ENCODE results near the gene CDC73. TPM values are rescaled to one million over a fixed set of nuclear protein-coding genes. Genes with fewer than 3 reads are reported as not detected.

Gene CDC73
- total RNA-seq, 2 experiments from 2014 or later = 65.4 to 66.5 TPM

DNA sequence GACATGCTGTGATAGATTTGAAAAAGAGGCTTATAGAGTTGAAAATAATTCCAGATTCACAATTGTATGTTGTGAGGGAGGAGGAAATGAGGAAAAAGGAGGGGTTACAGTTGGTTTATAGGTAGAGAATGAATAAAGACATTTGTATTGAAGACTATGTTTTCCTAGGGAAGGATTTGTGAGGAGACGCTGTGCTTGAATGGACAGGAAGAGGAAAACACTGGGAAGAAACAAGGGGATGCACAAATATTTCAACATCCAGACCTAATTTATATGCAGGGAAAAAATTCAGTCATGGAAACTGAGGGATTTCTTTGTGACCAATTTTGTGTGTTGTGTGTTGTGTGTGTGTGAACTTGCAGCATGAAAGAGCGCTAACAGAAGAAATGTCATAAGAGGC lies 157.1 kb downstream of the CDC73 start:
- ATAC-seq (ENCODE audit: poor library complexity) (no peak), DNase-seq (no peak)
- Histone ChIP-seq H3K36me3 (ENCODE audit: insufficient read depth, low read length) (no peaks in the 10 kb centered on the region), H3K27ac (ENCODE audit: low read depth in 1 of 2, low read length in 2 of 2) (no peak overlapping the region), H3K4me1 (ENCODE audit: insufficient read depth, low read length) (peaks cover 7% of the 10 kb centered on the region), H3K9me3 (ENCODE audit: control insufficient read depth in 1 of 2, insufficient read depth in 1 of 2, low read length in 2 of 2) (peaks cover 0 to 5% of the 10 kb centered on the region in 2 experiments), H3K27me3 (ENCODE audit: control insufficient read depth in 1 of 2, insufficient read depth in 2 of 2, low read length in 2 of 2) (no peaks in the 10 kb centered on the region), H3K4me3 (ENCODE audit: low read length) (no peak overlapping the region)
- intact Hi-C loops (cut with DNase I, micrococcal nuclease) = no loop called here
- peaks cover 8% of the 10 kb centered on the region for H3K4me1 Mint-ChIP-seq (ENCODE audit: low read depth)
- H3K9me3 Mint-ChIP-seq = no peaks in the 10 kb centered on the region
- ChIA-PET CTCF (no interaction called here), POLR2A (no interaction called here)
- no peaks in the 10 kb centered on the region for H3K27me3 Mint-ChIP-seq
- peaks cover 12% of the 10 kb centered on the region for H3K36me3 Mint-ChIP-seq (ENCODE audit: low read depth)
- H3K4me3 Mint-ChIP-seq = no peak overlapping the region
- TF ChIP-seq, protein P1, sequence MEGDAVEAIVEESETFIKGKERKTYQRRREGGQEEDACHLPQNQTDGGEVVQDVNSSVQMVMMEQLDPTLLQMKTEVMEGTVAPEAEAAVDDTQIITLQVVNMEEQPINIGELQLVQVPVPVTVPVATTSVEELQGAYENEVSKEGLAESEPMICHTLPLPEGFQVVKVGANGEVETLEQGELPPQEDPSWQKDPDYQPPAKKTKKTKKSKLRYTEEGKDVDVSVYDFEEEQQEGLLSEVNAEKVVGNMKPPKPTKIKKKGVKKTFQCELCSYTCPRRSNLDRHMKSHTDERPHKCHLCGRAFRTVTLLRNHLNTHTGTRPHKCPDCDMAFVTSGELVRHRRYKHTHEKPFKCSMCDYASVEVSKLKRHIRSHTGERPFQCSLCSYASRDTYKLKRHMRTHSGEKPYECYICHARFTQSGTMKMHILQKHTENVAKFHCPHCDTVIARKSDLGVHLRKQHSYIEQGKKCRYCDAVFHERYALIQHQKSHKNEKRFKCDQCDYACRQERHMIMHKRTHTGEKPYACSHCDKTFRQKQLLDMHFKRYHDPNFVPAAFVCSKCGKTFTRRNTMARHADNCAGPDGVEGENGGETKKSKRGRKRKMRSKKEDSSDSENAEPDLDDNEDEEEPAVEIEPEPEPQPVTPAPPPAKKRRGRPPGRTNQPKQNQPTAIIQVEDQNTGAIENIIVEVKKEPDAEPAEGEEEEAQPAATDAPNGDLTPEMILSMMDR (IDR thresholded peaks at IDR 0.05) = no peak
- H3K27ac Mint-ChIP-seq = no peak overlapping the region

DNA sequence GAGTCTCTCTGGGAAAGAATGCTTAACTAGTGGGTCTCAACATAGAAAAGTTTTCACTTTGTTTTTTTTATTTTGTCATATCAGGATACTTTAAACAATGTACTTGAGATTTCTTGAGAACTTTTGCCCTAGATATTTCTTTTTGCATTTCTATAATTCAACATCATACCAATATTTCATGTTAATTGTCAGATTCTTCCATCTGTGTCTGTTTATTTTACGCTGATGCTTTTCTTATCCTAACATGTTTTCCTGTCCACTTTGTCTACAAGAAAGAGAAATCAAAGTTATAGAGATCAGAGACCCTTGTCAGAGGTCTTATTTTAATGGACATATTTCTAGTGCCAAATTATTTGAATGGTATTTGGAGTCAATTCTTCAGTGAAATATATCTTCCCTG lies 160.1 kb downstream of the CDC73 start:
- DNase-seq = no peak
- Histone ChIP-seq H3K27ac (ENCODE audit: low read depth in 1 of 2, low read length in 2 of 2) (no peak overlapping the region), H3K36me3 (ENCODE audit: insufficient read depth, low read length) (no peaks in the 10 kb centered on the region), H3K4me1 (ENCODE audit: insufficient read depth, low read length) (peaks cover 10% of the 10 kb centered on the region), H3K9me3 (ENCODE audit: control insufficient read depth in 1 of 2, insufficient read depth in 1 of 2, low read length in 2 of 2) (peaks cover 0 to 5% of the 10 kb centered on the region in 2 experiments), H3K27me3 (ENCODE audit: control insufficient read depth in 1 of 2, insufficient read depth in 2 of 2, low read length in 2 of 2) (no peaks in the 10 kb centered on the region), H3K4me3 (ENCODE audit: low read length) (no peak overlapping the region)
- POLR2A ChIA-PET = no interaction called here
- CTCF ChIA-PET = interaction anchor here (0.6 kb wide), 1 partner anchor 51 kb away, joined by 3 read pairs; no protein-coding TSS in a partner anchor
- TF ChIP-seq, protein P1 (IDR thresholded peaks at IDR 0.05) = no peak
- H3K27me3 Mint-ChIP-seq = no peaks in the 10 kb centered on the region
- no peak for ATAC-seq (ENCODE audit: poor library complexity)
- H3K4me3 Mint-ChIP-seq = no peak overlapping the region
- no peaks in the 10 kb centered on the region for H3K36me3 Mint-ChIP-seq (ENCODE audit: low read depth)
- H3K4me1 Mint-ChIP-seq (ENCODE audit: low read depth) = peaks cover 16% of the 10 kb centered on the region
- no peaks in the 10 kb centered on the region for H3K9me3 Mint-ChIP-seq
- intact Hi-C loops (cut with DNase I, micrococcal nuclease) = no loop called here
- no peak overlapping the region for H3K27ac Mint-ChIP-seq

DNA sequence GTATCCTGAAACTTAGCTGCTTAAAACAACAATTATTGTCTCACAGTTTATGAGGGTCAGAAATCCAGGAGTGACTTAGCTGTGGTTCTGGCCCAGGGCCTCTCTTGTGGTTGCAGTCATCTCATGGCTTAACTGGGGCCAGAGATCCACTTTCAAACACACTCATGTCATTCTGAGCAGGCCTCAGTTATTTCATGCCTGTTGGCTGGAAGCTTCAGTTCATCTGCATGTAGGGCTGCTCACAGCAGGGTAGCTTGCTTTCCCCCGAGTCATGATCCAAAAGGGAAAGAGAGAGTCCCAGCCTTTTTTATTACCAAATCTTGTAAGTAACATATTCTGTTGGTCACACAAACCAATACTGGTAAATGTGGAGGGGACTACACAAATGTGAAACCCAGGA lies 161.2 kb downstream of the CDC73 start:
- Mint-ChIP-seq H3K4me1 (ENCODE audit: low read depth) (peaks cover 16% of the 10 kb centered on the region), H3K27me3 (no peaks in the 10 kb centered on the region), H3K9me3 (no peaks in the 10 kb centered on the region), H3K36me3 (ENCODE audit: low read depth) (no peaks in the 10 kb centered on the region), H3K4me3 (no peak overlapping the region), H3K27ac (no peak overlapping the region)
- ChIA-PET POLR2A (no interaction called here), CTCF (no interaction called here)
- Histone ChIP-seq H3K27me3 (ENCODE audit: control insufficient read depth in 1 of 2, insufficient read depth in 2 of 2, low read length in 2 of 2) (no peaks in the 10 kb centered on the region), H3K4me3 (ENCODE audit: low read length) (no peak overlapping the region), H3K36me3 (ENCODE audit: insufficient read depth, low read length) (no peaks in the 10 kb centered on the region), H3K9me3 (ENCODE audit: control insufficient read depth in 1 of 2, insufficient read depth in 1 of 2, low read length in 2 of 2) (peaks cover 0 to 5% of the 10 kb centered on the region in 2 experiments), H3K27ac (ENCODE audit: low read depth in 1 of 2, low read length in 2 of 2) (no peak overlapping the region), H3K4me1 (ENCODE audit: insufficient read depth, low read length) (peaks cover 10% of the 10 kb centered on the region)
- TF ChIP-seq, protein P1 (IDR thresholded peaks at IDR 0.05) = no peak
- ATAC-seq (ENCODE audit: poor library complexity) (no peak), DNase-seq (no peak)
- intact Hi-C loops (cut with DNase I, micrococcal nuclease) = no loop called here
